K562 (cell line): ENCODE data around the gene CDHR2. TPM values are rescaled to one million over a fixed set of nuclear protein-coding genes. Genes with fewer than 3 reads are reported as not detected.

Experiments
- ATAC-seq: fragments of 200-7000 bp; cut with Tn5 transposase; 3 replicates; pipeline ENCODE4 v1.9.1; 2020; ENCODE audit warnings: moderate library complexity
- BruUV-seq: library from RNA; stranded (reverse); fragments of 400-500 nt; replicated peaks from 2 replicates; lab custom pipeline; 2021; lab: Mats Ljungman, UMichigan
- CTCF ChIA-PET: fragments of 300-600 bp; formaldehyde crosslinking; extraction: SDS; loops from one replicate; lab custom pipeline; 2021; ENCODE audit warnings: low intra/inter-chr PET ratio; lab: Yijun Ruan, JAX
- POLR2A ChIA-PET: fragments of 300-600, 350-650 bp; sonication (Branson Sonifier 250); formaldehyde crosslinking; extraction: SDS; loops from one replicate; lab custom pipeline; 2021; ENCODE audit warnings: antibody characterized with exemption, inconsistent platforms; lab: Yijun Ruan, JAX
- DNase-seq, 4 experiments: peaks; one replicate each; pipeline versions ENCODE4 v3.0.0 to v3.0.0-alpha.2; 2011 to 2018; ENCODE audit warnings: low spot score in 3 of 4, mixed read lengths in 3 of 4; ENCODE audit errors: extremely low read depth in 1 of 4
- FAIRE-seq: peaks from 2 replicates; lab custom pipeline; 2011; peaks lifted over from hg19 to GRCh38; lab: Jason Lieb, UNC
- H2AFZ ChIP-seq: 2 replicates; pipeline ENCODE4 v1.6.0; 2011; ENCODE audit warnings: low read depth, low read length, control low read depth, inconsistent platforms
- H3K27ac ChIP-seq: fragments of 200-600 bp; 3 replicates; pipeline ENCODE4 v1.8.0; 2011; ENCODE audit warnings: low read depth, mild to moderate bottlenecking, control low read depth, inconsistent platforms, low read length, moderate library complexity, mixed read lengths; ENCODE audit errors: extremely low read depth
- H3K27me3 ChIP-seq, 2 experiments: fragments of 300-600 bp in 1 of 2; 2 replicates in 1 of 2; 3 replicates in 1 of 2; pipeline versions ENCODE4 v1.6.0 to v1.8.0; 2011; ENCODE audit warnings: inconsistent platforms in 2 of 2, low read length in 2 of 2, mild to moderate bottlenecking in 1 of 2, mixed read lengths in 1 of 2, moderate library complexity in 1 of 2; ENCODE audit not compliant: control insufficient read depth in 2 of 2, insufficient read depth in 2 of 2
- H3K36me3 ChIP-seq: fragments of 300-600 bp; 3 replicates; pipeline ENCODE4 v1.8.0; 2011; ENCODE audit warnings: mild to moderate bottlenecking, low read length, inconsistent platforms; ENCODE audit not compliant: control insufficient read depth, insufficient read depth
- H3K4me1 ChIP-seq, 2 experiments: fragments of 200-600 bp in 1 of 2; replicated peaks in 1 of 2; 2 replicates in 1 of 2; 3 replicates in 1 of 2; pipeline versions ENCODE4 v1.5.1 to v1.8.0; 2011; ENCODE audit warnings: inconsistent platforms in 2 of 2, low read length in 2 of 2, mild to moderate bottlenecking in 1 of 2, mixed read lengths in 1 of 2, moderate library complexity in 1 of 2; ENCODE audit not compliant: control insufficient read depth in 2 of 2, insufficient read depth in 2 of 2
- H3K4me2 ChIP-seq: 2 replicates; pipeline ENCODE4 v1.6.1; 2011; ENCODE audit warnings: low read length, control low read depth, inconsistent platforms, mixed read lengths; ENCODE audit not compliant: insufficient read depth
- H3K4me3 ChIP-seq: fragments of 200-600 bp; sonication (generic), shearing (Covaris generic); 2 replicates; pipeline ENCODE4 v1.5.1; 2016; ENCODE audit warnings: control low read depth, inconsistent platforms
- H3K79me2 ChIP-seq: fragments of 200-600 bp; 3 replicates; pipeline ENCODE4 v1.8.0; 2011; ENCODE audit warnings: low read length, inconsistent platforms; ENCODE audit not compliant: control insufficient read depth, insufficient read depth
- H3K9ac ChIP-seq, 2 experiments: 2 replicates each; pipeline versions ENCODE4 v1.6.0 to v1.6.1; 2011; ENCODE audit warnings: low read depth in 2 of 2, low read length in 2 of 2, control low read depth in 1 of 2, inconsistent platforms in 1 of 2, mild to moderate bottlenecking in 1 of 2, mixed read lengths in 1 of 2; ENCODE audit not compliant: insufficient read depth in 1 of 2
- H3K9me1 ChIP-seq: one replicate; pipeline ENCODE4 v1.6.0; 2011; ENCODE audit warnings: inconsistent platforms, mild to moderate bottlenecking, low read length, moderate library complexity; ENCODE audit not compliant: control insufficient read depth, insufficient read depth
- H3K9me3 ChIP-seq: replicated peaks from 2 replicates; pipeline ENCODE4 v1.5.1; 2011; ENCODE audit warnings: low read depth, low read length, inconsistent platforms; ENCODE audit not compliant: control insufficient read depth, insufficient read depth
- H4K20me1 ChIP-seq: replicated peaks from 2 replicates; pipeline ENCODE4 v1.6.1; 2011; ENCODE audit warnings: low read length, inconsistent platforms, mixed read lengths; ENCODE audit not compliant: control insufficient read depth, insufficient read depth
- FOXJ3 ChIP-seq: sonication (generic); formaldehyde crosslinking; IDR thresholded peaks from 2 replicates; pipeline ENCODE4 v1.4.0; 2020; ENCODE audit warnings: mild to moderate bottlenecking, missing genetic modification reagents
- JUNB ChIP-seq: fragments of 450-650 bp; formaldehyde crosslinking; conservative IDR thresholded peaks from 2 replicates; pipeline ENCODE4 v1.4.0; 2020; ENCODE audit warnings: mild to moderate bottlenecking
- KAT2B ChIP-seq: IDR thresholded peaks from one replicate; pipeline ENCODE4 v1.6.1; 2012; ENCODE audit warnings: low read depth, mild to moderate bottlenecking, control low read depth, inconsistent platforms, low read length, moderate library complexity
- KDM4B ChIP-seq, 2 experiments: fragments of 450-650 bp in 1 of 2; sonication (generic) in 1 of 2; IDR thresholded peaks; 2 replicates each; pipeline ENCODE4 v1.6.1; 2016 to 2017; ENCODE audit warnings: borderline replicate concordance in 2 of 2, antibody characterized with exemption in 1 of 2, low read depth in 1 of 2, mild to moderate bottlenecking in 1 of 2
- MAFF ChIP-seq: IDR thresholded peaks from 2 replicates; pipeline ENCODE4 v1.6.1; 2012; ENCODE audit warnings: low read length, improper control_type of control experiment
- MTF1 ChIP-seq: fragments of 250-450 bp; sonication (Bioruptor Pico); IDR thresholded peaks from 2 replicates; pipeline ENCODE4 v1.9.0; 2021; ENCODE audit warnings: moderate library complexity, mild to moderate bottlenecking, inconsistent platforms, borderline replicate concordance
- NFIX ChIP-seq: fragments of 250-450 bp; sonication (Bioruptor Pico); IDR thresholded peaks from 2 replicates; pipeline ENCODE4 v1.4.0; 2020; ENCODE audit warnings: low read depth, mild to moderate bottlenecking, moderate library complexity
- PCBP2 ChIP-seq: fragments of 200-400 bp; formaldehyde crosslinking; IDR thresholded peaks from 2 replicates; pipeline ENCODE4 v1.6.1; 2018; ENCODE audit warnings: low read length, low read depth, mild to moderate bottlenecking, moderate library complexity; ENCODE audit not compliant: poor library complexity, severe bottlenecking
- POLR2G ChIP-seq: fragments of 200-400 bp; formaldehyde crosslinking; IDR thresholded peaks from 2 replicates; pipeline ENCODE4 v1.6.1; 2017; ENCODE audit warnings: low read depth, mild to moderate bottlenecking, antibody characterized with exemption, low read length, moderate library complexity
- PRMT5 ChIP-seq: sonication (generic); formaldehyde crosslinking; IDR thresholded peaks from 2 replicates; pipeline ENCODE4 v1.5.0; 2020; ENCODE audit warnings: missing genetic modification reagents
- SP1 ChIP-seq: sonication (generic); formaldehyde crosslinking; IDR thresholded peaks from 2 replicates; pipeline ENCODE4 v1.8.1; 2022; ENCODE audit warnings: mild to moderate bottlenecking, missing genetic modification reagents
- THAP7 ChIP-seq: fragments of 250-450 bp; sonication (Bioruptor Pico); IDR thresholded peaks from 2 replicates; pipeline ENCODE4 v1.5.0; 2021
- USF2 ChIP-seq: sonication (generic); formaldehyde crosslinking; IDR thresholded peaks from 2 replicates; pipeline ENCODE4 v1.5.0; 2020; ENCODE audit warnings: missing genetic modification reagents
- ZBTB1 ChIP-seq: sonication (generic); formaldehyde crosslinking; IDR thresholded peaks from 2 replicates; pipeline ENCODE4 v1.8.1; 2023; ENCODE audit warnings: missing genetic modification reagents, low read depth, mild to moderate bottlenecking, borderline replicate concordance
- ZKSCAN3 ChIP-seq: fragments of 250-450 bp; sonication (Bioruptor Pico); IDR thresholded peaks from 2 replicates; pipeline ENCODE4 v1.4.0; 2020
- ZNF263 ChIP-seq: sonication (generic); formaldehyde crosslinking; IDR thresholded peaks from 2 replicates; pipeline ENCODE4 v1.8.0; 2022; ENCODE audit warnings: mild to moderate bottlenecking, missing genetic modification reagents, borderline replicate concordance
- ZNF274 ChIP-seq: IDR thresholded peaks from 2 replicates; pipeline ENCODE4 v1.6.1; 2011; ENCODE audit warnings: low read depth, mild to moderate bottlenecking, low read length, moderate library complexity, borderline replicate concordance
- WGBS: fragments of 100-300 bp; shearing (Covaris generic); methylation state at CpG from one replicate; pipeline ENCODE4 v1.1.6; 2016; ENCODE audit warnings: low coverage, mixed read lengths; ENCODE audit not compliant: insufficient coverage; ENCODE audit errors: missing lambda C conversion rate; 5-methylcytosine and 5-hydroxymethylcytosine counted together
- in situ Hi-C: fragments of 300-500 bp; cut with MboI; formaldehyde crosslinking; loops from 4 replicates; pipeline ENCODE4 v1.15.0; 2018; ENCODE audit warnings: inconsistent platforms, mixed read lengths
- intact Hi-C: fragments of 100-400 bp; cut with micrococcal nuclease; formaldehyde crosslinking; loops from 2 replicates; pipeline ENCODE4 v1.14.2; 2022
- polyA plus RNA-seq, 8 experiments: library from polyadenylated mRNA; depleted of rRNA in 4 of 8; stranded (reverse) in 5 of 8; unstranded in 3 of 8; fragments of >200 nt; fragmentation: Nextera tagmentation in 2 of 8; fragmentation: Illumina TruSeq in 1 of 8; extraction: Ambion mirVana in 2 of 8; extraction: Trizol in 1 of 8; gene quantifications; 2 replicates each; pipeline versions ENCODE4 v1.2.1 to v1.2.3, GENCODE V29; 2011 to 2014; ENCODE audit warnings: inconsistent platforms in 1 of 8, missing spikeins in 1 of 8
- total RNA-seq, 7 experiments: library from RNA; depleted of rRNA in 6 of 7; stranded (reverse); fragments of >200 nt in 6 of 7; fragmentation: Illumina TruSeq in 2 of 7; extraction: Trizol in 2 of 7; gene quantifications; 2 replicates each; pipeline versions ENCODE4 v1.2.1 to v1.2.3, GENCODE V29; 2011 to 2021; ENCODE audit warnings: low replicate concordance in 1 of 7
- TF ChIP-seq, protein P1 (sequence below): fragments of 250-450 bp; sonication (Bioruptor Pico); IDR thresholded peaks from 2 replicates; pipeline ENCODE4 v1.8.0; 2022; ENCODE audit warnings: moderate library complexity, mild to moderate bottlenecking, inconsistent platforms

The CDHR2 gene
- total and polyA plus RNA-seq, 9 of the 15 experiments (the other 6 are each of a cell fraction or from before 2014, with no cell fraction given): 0.01 to 0.62 (median 0.09) TPM; not detected in 2

GRCh38 chr5:176639208-176639607, 90.1 kb downstream of the CDHR2 start (continued):
- no peak for TF ChIP-seq KAT2B
- no peak for TF ChIP-seq MAFF

- WGBS: 24% methylated on average over 4 of the region's 4 CpGs
- Histone ChIP-seq H3K4me1 (peaks cover 12 to 22% of the 10 kb centered on the region in 2 experiments; a peak in 4 of 5 replicates), H4K20me1 (peaks cover 4% of the 10 kb centered on the region; the same call in 1 of the 2 replicates), H3K27me3 (peaks cover 27 to 41% of the 10 kb centered on the region in 2 experiments), H3K4me2 (no peak overlapping the region), H3K4me3 (no peak overlapping the region), H2AFZ (no peak overlapping the region), H3K27ac (no peak overlapping the region), H3K9me3 (no peaks in the 10 kb centered on the region), H3K79me2 (no peaks in the 10 kb centered on the region), H3K9ac (peak overlapping the region in 1 of 2 experiments; percentile 45; a peak in 1 of 4 replicates), H3K36me3 (no peaks in the 10 kb centered on the region), H3K9me1 (no peaks in the 10 kb centered on the region)
- DNase-seq (no peak), ATAC-seq (no peak), FAIRE-seq (no peak)
- BruUV-seq: no TSS peak
- CTCF ChIA-PET: no interaction called here
- POLR2A ChIA-PET: interaction anchor here (1.2 to 1.6 kb wide), 2 partner anchors 8 to 18 kb away, joined by 3 read pairs; no protein-coding TSS in a partner anchor
- in situ Hi-C loops: no loop called here
- intact Hi-C loops: loop anchor here (10.0 kb wide), 1 partner anchor 65 kb away; no protein-coding TSS in a partner anchor
- TF ChIP-seq POLR2G: no peak
- TF ChIP-seq ZBTB1 (CRISPR knock-in tag): no peak
- no peak for TF ChIP-seq USF2 (CRISPR knock-in tag)
- TF ChIP-seq SP1 (CRISPR knock-in tag): no peak
- no peak for TF ChIP-seq JUNB (CRISPR knock-in tag)
- no peak for TF ChIP-seq NFIX (CRISPR knock-in tag)
- no peak for TF ChIP-seq PRMT5 (CRISPR knock-in tag)
- TF ChIP-seq ZNF274: no peak
- TF ChIP-seq ZKSCAN3 (CRISPR knock-in tag): no peak
- TF ChIP-seq FOXJ3 (CRISPR knock-in tag): no peak
- no peak for TF ChIP-seq MTF1 (CRISPR knock-in tag)
- TF ChIP-seq ZNF263: no peak
- no peak for TF ChIP-seq THAP7
- TF ChIP-seq KDM4B (IDR thresholded peaks at IDR 0.05; ENCODE audit: borderline replicate concordance in 2 of 2, low read depth in 1 of 2): no peak
- TF ChIP-seq, protein P1, sequence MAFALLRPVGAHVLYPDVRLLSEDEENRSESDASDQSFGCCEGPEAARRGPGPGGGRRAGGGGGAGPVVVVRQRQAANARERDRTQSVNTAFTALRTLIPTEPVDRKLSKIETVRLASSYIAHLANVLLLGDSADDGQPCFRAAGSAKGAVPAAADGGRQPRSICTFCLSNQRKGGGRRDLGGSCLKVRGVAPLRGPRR (CRISPR knock-in tag): no peak
- TF ChIP-seq PCBP2: no peak
These were observed 90.8 kb downstream of the CDHR2 start for GRCh38 chr5:176639981-176640380.
